H1 (cell line): ENCODE results near the gene MSANTD4. TPM values are rescaled to one million over a fixed set of nuclear protein-coding genes. Genes with fewer than 3 reads are reported as not detected.

ENCODE experiments used
- BCL11A ChIP-seq, 2 experiments: IDR thresholded peaks; one replicate each; pipeline ENCODE4 v1.6.1; 2011; ENCODE audit warnings: low read depth in 2 of 2, low read length in 2 of 2, mild to moderate bottlenecking in 2 of 2
- BRCA1 ChIP-seq: IDR thresholded peaks from 2 replicates; pipeline ENCODE4 v1.6.1; 2012; ENCODE audit warnings: low read depth, low read length, improper control_type of control experiment
- CHD2 ChIP-seq: IDR thresholded peaks from 2 replicates; pipeline ENCODE4 v1.6.1; 2012; ENCODE audit warnings: low read length, improper control_type of control experiment
- EGR1 ChIP-seq: IDR thresholded peaks from 2 replicates; pipeline ENCODE4 v1.6.1; 2011; ENCODE audit warnings: low read depth, low read length, borderline replicate concordance
- HDAC2 ChIP-seq, 2 experiments: fragments of 300-600 bp in 1 of 2; sonication (generic) in 1 of 2; IDR thresholded peaks; 2 replicates each; pipeline ENCODE4 v1.6.1; 2011 to 2012; ENCODE audit warnings: low read depth in 2 of 2, low read length in 2 of 2, mild to moderate bottlenecking in 2 of 2, moderate library complexity in 2 of 2, borderline replicate concordance in 1 of 2, inconsistent platforms in 1 of 2
- POLR2AphosphoS5 ChIP-seq: IDR thresholded peaks from 2 replicates; pipeline ENCODE4 v1.6.1; 2011; ENCODE audit warnings: low read depth, low read length
- RNF2 ChIP-seq: fragments of 200-900, 300-1000 bp; sonication (generic); IDR thresholded peaks from 2 replicates; pipeline ENCODE4 v1.7.1; 2016; ENCODE audit warnings: borderline replicate concordance, low read depth, mild to moderate bottlenecking, antibody characterized with exemption, low read length; ENCODE audit not compliant: poor library complexity, severe bottlenecking; ENCODE audit errors: missing control alignments
- TAF1 ChIP-seq: IDR thresholded peaks from 2 replicates; pipeline ENCODE4 v1.6.1; 2011; ENCODE audit warnings: mild to moderate bottlenecking, low read depth, low read length
- TCF12 ChIP-seq: IDR thresholded peaks from 2 replicates; pipeline ENCODE4 v1.6.1; 2011; ENCODE audit warnings: low read depth, mild to moderate bottlenecking, low read length
- polyA plus RNA-seq, 7 experiments: library from polyadenylated mRNA; depleted of rRNA in 3 of 7; stranded (reverse) in 5 of 7; unstranded in 2 of 7; fragments of >200 nt in 5 of 7; fragments of 200-250 nt in 2 of 7; gene quantifications; 1 replicate in 5 of 7; 2 replicates in 1 of 7; 4 replicates in 1 of 7; pipeline versions ENCODE4 v1.2.1 to v1.2.3, GENCODE V29; 2011 to 2013; ENCODE audit warnings: missing spikeins in 2 of 7, mixed read lengths in 2 of 7
- total RNA-seq: library from RNA; stranded (reverse); fragmentation: NEBNext Ultra II Directional; extraction: Animal tissue kit (Norgen Biotek cat#: 25700); gene quantifications from 2 replicates; pipeline ENCODE4 v1.2.1, GENCODE V29; 2021
- TF ChIP-seq, protein P1 (sequence below): fragments of 300-600 bp; sonication (generic); IDR thresholded peaks from 2 replicates; pipeline ENCODE4 v1.7.1; 2012; ENCODE audit warnings: low read length, moderate library complexity, mild to moderate bottlenecking, inconsistent platforms; ENCODE audit not compliant: insufficient replicate concordance

Gene MSANTD4
- total and polyA plus RNA-seq, 2 of the 8 experiments (the other 6 are each of a cell fraction or from before 2014, with no cell fraction given): 5.1 to 21.9 TPM

DNA sequence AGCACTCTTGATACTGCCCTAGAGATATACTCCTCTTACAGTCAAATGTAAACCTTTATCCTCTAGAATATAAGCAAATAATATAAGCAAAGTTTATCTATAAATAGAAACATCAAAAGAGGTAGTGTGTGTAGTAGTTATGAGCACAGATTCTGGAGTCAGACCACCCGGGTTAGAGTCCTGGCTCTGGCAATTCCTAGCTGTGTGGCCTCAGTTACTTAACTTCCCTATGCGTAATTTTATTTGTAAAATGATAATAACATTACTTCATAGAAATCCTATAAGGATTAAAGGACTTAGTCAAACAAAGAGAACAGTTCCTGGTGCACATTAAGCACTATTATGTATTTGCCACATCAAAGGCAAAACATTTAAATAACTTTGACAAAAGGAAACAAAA, 7.0 kb downstream of the MSANTD4 start (continued):
- TF ChIP-seq, protein P1, sequence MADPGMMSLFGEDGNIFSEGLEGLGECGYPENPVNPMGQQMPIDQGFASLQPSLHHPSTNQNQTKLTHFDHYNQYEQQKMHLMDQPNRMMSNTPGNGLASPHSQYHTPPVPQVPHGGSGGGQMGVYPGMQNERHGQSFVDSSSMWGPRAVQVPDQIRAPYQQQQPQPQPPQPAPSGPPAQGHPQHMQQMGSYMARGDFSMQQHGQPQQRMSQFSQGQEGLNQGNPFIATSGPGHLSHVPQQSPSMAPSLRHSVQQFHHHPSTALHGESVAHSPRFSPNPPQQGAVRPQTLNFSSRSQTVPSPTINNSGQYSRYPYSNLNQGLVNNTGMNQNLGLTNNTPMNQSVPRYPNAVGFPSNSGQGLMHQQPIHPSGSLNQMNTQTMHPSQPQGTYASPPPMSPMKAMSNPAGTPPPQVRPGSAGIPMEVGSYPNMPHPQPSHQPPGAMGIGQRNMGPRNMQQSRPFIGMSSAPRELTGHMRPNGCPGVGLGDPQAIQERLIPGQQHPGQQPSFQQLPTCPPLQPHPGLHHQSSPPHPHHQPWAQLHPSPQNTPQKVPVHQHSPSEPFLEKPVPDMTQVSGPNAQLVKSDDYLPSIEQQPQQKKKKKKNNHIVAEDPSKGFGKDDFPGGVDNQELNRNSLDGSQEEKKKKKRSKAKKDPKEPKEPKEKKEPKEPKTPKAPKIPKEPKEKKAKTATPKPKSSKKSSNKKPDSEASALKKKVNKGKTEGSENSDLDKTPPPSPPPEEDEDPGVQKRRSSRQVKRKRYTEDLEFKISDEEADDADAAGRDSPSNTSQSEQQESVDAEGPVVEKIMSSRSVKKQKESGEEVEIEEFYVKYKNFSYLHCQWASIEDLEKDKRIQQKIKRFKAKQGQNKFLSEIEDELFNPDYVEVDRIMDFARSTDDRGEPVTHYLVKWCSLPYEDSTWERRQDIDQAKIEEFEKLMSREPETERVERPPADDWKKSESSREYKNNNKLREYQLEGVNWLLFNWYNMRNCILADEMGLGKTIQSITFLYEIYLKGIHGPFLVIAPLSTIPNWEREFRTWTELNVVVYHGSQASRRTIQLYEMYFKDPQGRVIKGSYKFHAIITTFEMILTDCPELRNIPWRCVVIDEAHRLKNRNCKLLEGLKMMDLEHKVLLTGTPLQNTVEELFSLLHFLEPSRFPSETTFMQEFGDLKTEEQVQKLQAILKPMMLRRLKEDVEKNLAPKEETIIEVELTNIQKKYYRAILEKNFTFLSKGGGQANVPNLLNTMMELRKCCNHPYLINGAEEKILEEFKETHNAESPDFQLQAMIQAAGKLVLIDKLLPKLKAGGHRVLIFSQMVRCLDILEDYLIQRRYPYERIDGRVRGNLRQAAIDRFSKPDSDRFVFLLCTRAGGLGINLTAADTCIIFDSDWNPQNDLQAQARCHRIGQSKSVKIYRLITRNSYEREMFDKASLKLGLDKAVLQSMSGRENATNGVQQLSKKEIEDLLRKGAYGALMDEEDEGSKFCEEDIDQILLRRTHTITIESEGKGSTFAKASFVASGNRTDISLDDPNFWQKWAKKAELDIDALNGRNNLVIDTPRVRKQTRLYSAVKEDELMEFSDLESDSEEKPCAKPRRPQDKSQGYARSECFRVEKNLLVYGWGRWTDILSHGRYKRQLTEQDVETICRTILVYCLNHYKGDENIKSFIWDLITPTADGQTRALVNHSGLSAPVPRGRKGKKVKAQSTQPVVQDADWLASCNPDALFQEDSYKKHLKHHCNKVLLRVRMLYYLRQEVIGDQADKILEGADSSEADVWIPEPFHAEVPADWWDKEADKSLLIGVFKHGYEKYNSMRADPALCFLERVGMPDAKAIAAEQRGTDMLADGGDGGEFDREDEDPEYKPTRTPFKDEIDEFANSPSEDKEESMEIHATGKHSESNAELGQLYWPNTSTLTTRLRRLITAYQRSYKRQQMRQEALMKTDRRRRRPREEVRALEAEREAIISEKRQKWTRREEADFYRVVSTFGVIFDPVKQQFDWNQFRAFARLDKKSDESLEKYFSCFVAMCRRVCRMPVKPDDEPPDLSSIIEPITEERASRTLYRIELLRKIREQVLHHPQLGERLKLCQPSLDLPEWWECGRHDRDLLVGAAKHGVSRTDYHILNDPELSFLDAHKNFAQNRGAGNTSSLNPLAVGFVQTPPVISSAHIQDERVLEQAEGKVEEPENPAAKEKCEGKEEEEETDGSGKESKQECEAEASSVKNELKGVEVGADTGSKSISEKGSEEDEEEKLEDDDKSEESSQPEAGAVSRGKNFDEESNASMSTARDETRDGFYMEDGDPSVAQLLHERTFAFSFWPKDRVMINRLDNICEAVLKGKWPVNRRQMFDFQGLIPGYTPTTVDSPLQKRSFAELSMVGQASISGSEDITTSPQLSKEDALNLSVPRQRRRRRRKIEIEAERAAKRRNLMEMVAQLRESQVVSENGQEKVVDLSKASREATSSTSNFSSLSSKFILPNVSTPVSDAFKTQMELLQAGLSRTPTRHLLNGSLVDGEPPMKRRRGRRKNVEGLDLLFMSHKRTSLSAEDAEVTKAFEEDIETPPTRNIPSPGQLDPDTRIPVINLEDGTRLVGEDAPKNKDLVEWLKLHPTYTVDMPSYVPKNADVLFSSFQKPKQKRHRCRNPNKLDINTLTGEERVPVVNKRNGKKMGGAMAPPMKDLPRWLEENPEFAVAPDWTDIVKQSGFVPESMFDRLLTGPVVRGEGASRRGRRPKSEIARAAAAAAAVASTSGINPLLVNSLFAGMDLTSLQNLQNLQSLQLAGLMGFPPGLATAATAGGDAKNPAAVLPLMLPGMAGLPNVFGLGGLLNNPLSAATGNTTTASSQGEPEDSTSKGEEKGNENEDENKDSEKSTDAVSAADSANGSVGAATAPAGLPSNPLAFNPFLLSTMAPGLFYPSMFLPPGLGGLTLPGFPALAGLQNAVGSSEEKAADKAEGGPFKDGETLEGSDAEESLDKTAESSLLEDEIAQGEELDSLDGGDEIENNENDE: no peak
- TF ChIP-seq POLR2AphosphoS5 (no peak), BCL11A (IDR thresholded peaks at IDR 0.05; ENCODE audit: low read depth in 2 of 2, low read length in 2 of 2) (no peak), EGR1 (no peak), CHD2 (no peak), TCF12 (no peak), RNF2 (no peak), TAF1 (no peak), BRCA1 (no peak), HDAC2 (IDR thresholded peaks at IDR 0.05; ENCODE audit: borderline replicate concordance in 1 of 2, low read depth in 2 of 2, low read length in 2 of 2) (no peak)
